WTC11 (cell line): ENCODE measurements around the gene PDZRN4. TPM values are rescaled to one million over a fixed set of nuclear protein-coding genes. Genes with fewer than 3 reads are reported as not detected.

ENCODE experiments used
- ATAC-seq: fragments of 200-7000 bp; cut with Tn5 transposase; 2 replicates; pipeline ENCODE4 v1.10.0; 2021; ENCODE audit warnings: mild to moderate bottlenecking, moderate library complexity
- CTCF ChIA-PET: fragments of 300-600 bp; sonication (Branson Sonifier 250); formaldehyde crosslinking; loops from one replicate; lab custom pipeline; 2021; ENCODE audit warnings: antibody characterized with exemption; lab: Charles Lee
- POLR2A ChIA-PET: fragments of 350-600 bp; sonication (Branson Sonifier 250); formaldehyde crosslinking; loops from one replicate; lab custom pipeline; 2021; ENCODE audit warnings: antibody characterized with exemption; lab: Charles Lee
- DNase-seq: peaks from one replicate; pipeline ENCODE4 v3.0.0; 2021; ENCODE audit warnings: low spot score
- H3K27ac Mint-ChIP-seq: 2 replicates; pipeline ENCODE4 v1.8.0; 2021; ENCODE audit warnings: mixed read lengths
- H3K27me3 Mint-ChIP-seq: 2 replicates; pipeline ENCODE4 v1.8.0; 2021; ENCODE audit warnings: low read depth, mild to moderate bottlenecking, moderate library complexity, mixed read lengths
- H3K36me3 Mint-ChIP-seq: 2 replicates; pipeline ENCODE4 v1.8.0; 2021; ENCODE audit warnings: mixed read lengths
- H3K4me1 Mint-ChIP-seq: 2 replicates; pipeline ENCODE4 v1.8.0; 2022; ENCODE audit warnings: mixed read lengths
- H3K4me3 Mint-ChIP-seq: 2 replicates; pipeline ENCODE4 v1.8.0; 2021; ENCODE audit warnings: mild to moderate bottlenecking, moderate library complexity, mixed read lengths
- H3K9me3 Mint-ChIP-seq: 2 replicates; pipeline ENCODE4 v1.8.0; 2021; ENCODE audit warnings: mixed read lengths
- ATF1 ChIP-seq: sonication (generic); formaldehyde crosslinking; IDR thresholded peaks from 2 replicates; pipeline ENCODE4 v1.8.1; 2023; ENCODE audit warnings: mild to moderate bottlenecking, moderate library complexity, missing genetic modification reagents
- ELF4 ChIP-seq: sonication (generic); formaldehyde crosslinking; IDR thresholded peaks from 2 replicates; pipeline ENCODE4 v1.8.1; 2022; ENCODE audit warnings: low read depth, mild to moderate bottlenecking, moderate library complexity, missing genetic modification reagents
- FOXK1 ChIP-seq: sonication (generic); formaldehyde crosslinking; IDR thresholded peaks from 2 replicates; pipeline ENCODE4 v1.8.0; 2022; ENCODE audit warnings: mild to moderate bottlenecking, moderate library complexity, missing genetic modification reagents
- GRHL2 ChIP-seq: fragments of 250-450 bp; sonication (Bioruptor Pico); IDR thresholded peaks from 2 replicates; pipeline ENCODE4 v1.8.0; 2022; ENCODE audit warnings: mild to moderate bottlenecking, moderate library complexity; ENCODE audit not compliant: insufficient replicate concordance, severe bottlenecking
- IRF2 ChIP-seq: sonication (generic); formaldehyde crosslinking; IDR thresholded peaks from 2 replicates; pipeline ENCODE4 v1.8.0; 2022; ENCODE audit warnings: low read depth, missing genetic modification reagents, borderline replicate concordance
- NR3C1 ChIP-seq: sonication (generic); formaldehyde crosslinking; conservative IDR thresholded peaks from 2 replicates; pipeline ENCODE4 v1.8.1; 2023; ENCODE audit warnings: low read depth, mild to moderate bottlenecking, missing genetic modification reagents
- PRRX2 ChIP-seq: fragments of 250-450 bp; sonication (Bioruptor Pico); IDR thresholded peaks from 2 replicates; pipeline ENCODE4 v1.8.0; 2021; ENCODE audit warnings: mild to moderate bottlenecking
- RELA ChIP-seq: sonication (generic); formaldehyde crosslinking; IDR thresholded peaks from 2 replicates; pipeline ENCODE4 v1.8.1; 2022; ENCODE audit warnings: missing genetic modification reagents, mild to moderate bottlenecking, borderline replicate concordance
- SMAD4 ChIP-seq: sonication (generic); formaldehyde crosslinking; IDR thresholded peaks from 2 replicates; pipeline ENCODE4 v1.8.0; 2022; ENCODE audit warnings: mild to moderate bottlenecking, missing genetic modification reagents
- SOX15 ChIP-seq: fragments of 250-450 bp; sonication (Bioruptor Pico); IDR thresholded peaks from 2 replicates; pipeline ENCODE4 v1.9.0; 2021; ENCODE audit warnings: mild to moderate bottlenecking
- ZNF263 ChIP-seq: sonication (generic); formaldehyde crosslinking; IDR thresholded peaks from 2 replicates; pipeline ENCODE4 v1.8.1; 2022; ENCODE audit warnings: low read depth, mild to moderate bottlenecking, moderate library complexity, missing genetic modification reagents
- ZNF317 ChIP-seq: sonication (generic); formaldehyde crosslinking; IDR thresholded peaks from 2 replicates; pipeline ENCODE4 v1.8.1; 2023; ENCODE audit warnings: low read depth, mild to moderate bottlenecking, moderate library complexity, missing genetic modification reagents, borderline replicate concordance
- ZNF396 ChIP-seq: fragments of 250-450 bp; sonication (Bioruptor Pico); IDR thresholded peaks from 2 replicates; pipeline ENCODE4 v1.8.0; 2021; ENCODE audit warnings: mild to moderate bottlenecking, moderate library complexity, borderline replicate concordance
- ZNF423 ChIP-seq: fragments of 250-450 bp; sonication (Bioruptor Pico); IDR thresholded peaks from 2 replicates; pipeline ENCODE4 v2.1.2; 2022; ENCODE audit warnings: mild to moderate bottlenecking, moderate library complexity
- total RNA-seq: library from RNA; stranded (reverse); gene quantifications from 3 replicates; pipeline ENCODE4 v1.2.3, GENCODE V29; 2021
- TF ChIP-seq, protein P1 (sequence below): sonication (generic); formaldehyde crosslinking; IDR thresholded peaks from 2 replicates; pipeline ENCODE4 v1.8.0; 2023; ENCODE audit warnings: missing genetic modification reagents, mild to moderate bottlenecking, borderline replicate concordance
- TF ChIP-seq, protein P2 (sequence below): fragments of 250-450 bp; sonication (Bioruptor Pico); IDR thresholded peaks from 2 replicates; pipeline ENCODE4 v1.9.0; 2021; ENCODE audit warnings: mild to moderate bottlenecking
- TF ChIP-seq, protein P3 (sequence below): sonication (generic); formaldehyde crosslinking; conservative IDR thresholded peaks from 2 replicates; pipeline ENCODE4 v1.8.1; 2022; ENCODE audit warnings: mild to moderate bottlenecking, missing genetic modification reagents
- TF ChIP-seq, protein P4 (sequence below): fragments of 250-450 bp; sonication (Bioruptor Pico); IDR thresholded peaks from 2 replicates; pipeline ENCODE4 v2.1.2; 2022; ENCODE audit warnings: mild to moderate bottlenecking, moderate library complexity
- TF ChIP-seq, protein P5 (sequence below): fragments of 250-450 bp; sonication (Bioruptor Pico); IDR thresholded peaks from 2 replicates; pipeline ENCODE4 v1.8.0; 2021; ENCODE audit warnings: mild to moderate bottlenecking
- TF ChIP-seq, protein P6 (sequence below): sonication (generic); formaldehyde crosslinking; IDR thresholded peaks from 2 replicates; pipeline ENCODE4 v1.8.0; 2022; ENCODE audit warnings: missing genetic modification reagents
- TF ChIP-seq, protein P7 (sequence below): sonication (generic); formaldehyde crosslinking; IDR thresholded peaks from 2 replicates; pipeline ENCODE4 v1.8.0; 2022; ENCODE audit warnings: mild to moderate bottlenecking, missing genetic modification reagents

Gene PDZRN4
- total RNA-seq, 1 experiment from 2014 or later, result 0.09 TPM

DNA sequence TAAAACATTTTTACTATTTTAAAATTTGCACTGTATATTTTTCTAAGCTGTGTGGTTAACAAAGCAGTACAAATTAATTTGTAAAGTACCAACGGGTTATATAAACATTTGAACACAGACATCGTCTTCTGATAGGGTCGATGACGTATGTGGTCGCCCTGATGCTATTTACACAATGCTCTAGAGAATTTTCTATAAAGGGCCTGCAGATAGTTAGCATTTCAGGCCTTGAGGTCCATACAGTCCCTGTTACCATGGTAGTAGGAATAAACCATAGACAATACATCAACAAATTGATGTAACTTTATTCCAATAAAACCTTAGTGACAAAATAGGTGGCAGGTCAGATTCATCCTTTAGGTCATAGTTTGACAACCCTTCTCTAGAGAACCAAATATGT lies 25.7 kb upstream of the PDZRN4 start (continued):
- TF ChIP-seq, protein P1, sequence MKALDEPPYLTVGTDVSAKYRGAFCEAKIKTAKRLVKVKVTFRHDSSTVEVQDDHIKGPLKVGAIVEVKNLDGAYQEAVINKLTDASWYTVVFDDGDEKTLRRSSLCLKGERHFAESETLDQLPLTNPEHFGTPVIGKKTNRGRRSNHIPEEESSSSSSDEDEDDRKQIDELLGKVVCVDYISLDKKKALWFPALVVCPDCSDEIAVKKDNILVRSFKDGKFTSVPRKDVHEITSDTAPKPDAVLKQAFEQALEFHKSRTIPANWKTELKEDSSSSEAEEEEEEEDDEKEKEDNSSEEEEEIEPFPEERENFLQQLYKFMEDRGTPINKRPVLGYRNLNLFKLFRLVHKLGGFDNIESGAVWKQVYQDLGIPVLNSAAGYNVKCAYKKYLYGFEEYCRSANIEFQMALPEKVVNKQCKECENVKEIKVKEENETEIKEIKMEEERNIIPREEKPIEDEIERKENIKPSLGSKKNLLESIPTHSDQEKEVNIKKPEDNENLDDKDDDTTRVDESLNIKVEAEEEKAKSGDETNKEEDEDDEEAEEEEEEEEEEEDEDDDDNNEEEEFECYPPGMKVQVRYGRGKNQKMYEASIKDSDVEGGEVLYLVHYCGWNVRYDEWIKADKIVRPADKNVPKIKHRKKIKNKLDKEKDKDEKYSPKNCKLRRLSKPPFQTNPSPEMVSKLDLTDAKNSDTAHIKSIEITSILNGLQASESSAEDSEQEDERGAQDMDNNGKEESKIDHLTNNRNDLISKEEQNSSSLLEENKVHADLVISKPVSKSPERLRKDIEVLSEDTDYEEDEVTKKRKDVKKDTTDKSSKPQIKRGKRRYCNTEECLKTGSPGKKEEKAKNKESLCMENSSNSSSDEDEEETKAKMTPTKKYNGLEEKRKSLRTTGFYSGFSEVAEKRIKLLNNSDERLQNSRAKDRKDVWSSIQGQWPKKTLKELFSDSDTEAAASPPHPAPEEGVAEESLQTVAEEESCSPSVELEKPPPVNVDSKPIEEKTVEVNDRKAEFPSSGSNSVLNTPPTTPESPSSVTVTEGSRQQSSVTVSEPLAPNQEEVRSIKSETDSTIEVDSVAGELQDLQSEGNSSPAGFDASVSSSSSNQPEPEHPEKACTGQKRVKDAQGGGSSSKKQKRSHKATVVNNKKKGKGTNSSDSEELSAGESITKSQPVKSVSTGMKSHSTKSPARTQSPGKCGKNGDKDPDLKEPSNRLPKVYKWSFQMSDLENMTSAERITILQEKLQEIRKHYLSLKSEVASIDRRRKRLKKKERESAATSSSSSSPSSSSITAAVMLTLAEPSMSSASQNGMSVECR, result no peak
- TF ChIP-seq ZNF423 (CRISPR knock-in tag) (no peak), ZNF317 (no peak), RELA (CRISPR knock-in tag) (no peak), FOXK1 (CRISPR knock-in tag) (no peak), IRF2 (CRISPR knock-in tag) (no peak), SOX15 (CRISPR knock-in tag) (no peak)
- TF ChIP-seq, protein P2, sequence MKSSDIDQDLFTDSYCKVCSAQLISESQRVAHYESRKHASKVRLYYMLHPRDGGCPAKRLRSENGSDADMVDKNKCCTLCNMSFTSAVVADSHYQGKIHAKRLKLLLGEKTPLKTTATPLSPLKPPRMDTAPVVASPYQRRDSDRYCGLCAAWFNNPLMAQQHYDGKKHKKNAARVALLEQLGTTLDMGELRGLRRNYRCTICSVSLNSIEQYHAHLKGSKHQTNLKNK (CRISPR knock-in tag), result no peak

DNA sequence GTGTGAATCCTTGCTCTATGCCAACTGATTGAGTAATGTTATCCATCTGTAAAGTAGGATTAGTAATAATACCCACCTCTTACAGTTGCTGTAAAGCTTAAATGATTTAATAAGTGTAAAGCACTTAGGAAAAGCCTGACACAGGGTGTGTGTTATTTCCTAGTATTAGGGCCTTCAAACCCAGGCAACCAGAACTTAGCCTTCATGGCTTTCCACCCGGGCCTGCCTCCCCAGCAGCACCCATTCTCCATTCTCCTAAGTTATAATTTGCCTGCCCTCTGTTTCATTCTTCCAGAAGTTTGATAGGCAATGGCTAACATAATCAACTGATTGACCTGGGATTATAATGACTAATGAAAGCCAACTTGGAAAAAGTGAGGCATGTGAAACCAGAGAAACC lies 20.4 kb upstream of the PDZRN4 start:
- CTCF ChIA-PET, result interaction anchor here (0.5 to 1.2 kb wide), 2 partner anchors 23 to 218 kb away, joined by 3 to 4 read pairs; no protein-coding TSS in a partner anchor
- ATAC-seq, result no peak
- H3K27me3 Mint-ChIP-seq, result no peaks in the 10 kb centered on the region
- TF ChIP-seq, protein P3, sequence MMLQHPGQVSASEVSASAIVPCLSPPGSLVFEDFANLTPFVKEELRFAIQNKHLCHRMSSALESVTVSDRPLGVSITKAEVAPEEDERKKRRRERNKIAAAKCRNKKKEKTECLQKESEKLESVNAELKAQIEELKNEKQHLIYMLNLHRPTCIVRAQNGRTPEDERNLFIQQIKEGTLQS (CRISPR knock-in tag), result no peak
- TF ChIP-seq, protein P4, sequence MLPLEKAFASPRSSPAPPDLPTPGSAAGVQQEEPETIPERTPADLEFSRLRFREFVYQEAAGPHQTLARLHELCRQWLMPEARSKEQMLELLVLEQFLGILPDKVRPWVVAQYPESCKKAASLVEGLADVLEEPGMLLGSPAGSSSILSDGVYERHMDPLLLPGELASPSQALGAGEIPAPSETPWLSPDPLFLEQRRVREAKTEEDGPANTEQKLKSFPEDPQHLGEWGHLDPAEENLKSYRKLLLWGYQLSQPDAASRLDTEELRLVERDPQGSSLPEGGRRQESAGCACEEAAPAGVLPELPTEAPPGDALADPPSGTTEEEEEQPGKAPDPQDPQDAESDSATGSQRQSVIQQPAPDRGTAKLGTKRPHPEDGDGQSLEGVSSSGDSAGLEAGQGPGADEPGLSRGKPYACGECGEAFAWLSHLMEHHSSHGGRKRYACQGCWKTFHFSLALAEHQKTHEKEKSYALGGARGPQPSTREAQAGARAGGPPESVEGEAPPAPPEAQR (CRISPR knock-in tag), result no peak
- TF ChIP-seq ZNF423 (CRISPR knock-in tag) (no peak), GRHL2 (CRISPR knock-in tag) (no peak), PRRX2 (CRISPR knock-in tag) (no peak), ELF4 (CRISPR knock-in tag) (no peak), ZNF263 (CRISPR knock-in tag) (no peak), SOX15 (CRISPR knock-in tag) (no peak), ATF1 (CRISPR knock-in tag) (no peak), ZNF396 (CRISPR knock-in tag) (no peak), FOXK1 (CRISPR knock-in tag) (no peak), NR3C1 (CRISPR knock-in tag) (no peak), SMAD4 (no peak)
- TF ChIP-seq, protein P5, sequence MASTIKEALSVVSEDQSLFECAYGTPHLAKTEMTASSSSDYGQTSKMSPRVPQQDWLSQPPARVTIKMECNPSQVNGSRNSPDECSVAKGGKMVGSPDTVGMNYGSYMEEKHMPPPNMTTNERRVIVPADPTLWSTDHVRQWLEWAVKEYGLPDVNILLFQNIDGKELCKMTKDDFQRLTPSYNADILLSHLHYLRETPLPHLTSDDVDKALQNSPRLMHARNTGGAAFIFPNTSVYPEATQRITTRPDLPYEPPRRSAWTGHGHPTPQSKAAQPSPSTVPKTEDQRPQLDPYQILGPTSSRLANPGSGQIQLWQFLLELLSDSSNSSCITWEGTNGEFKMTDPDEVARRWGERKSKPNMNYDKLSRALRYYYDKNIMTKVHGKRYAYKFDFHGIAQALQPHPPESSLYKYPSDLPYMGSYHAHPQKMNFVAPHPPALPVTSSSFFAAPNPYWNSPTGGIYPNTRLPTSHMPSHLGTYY, result no peak
- TF ChIP-seq, protein P6, sequence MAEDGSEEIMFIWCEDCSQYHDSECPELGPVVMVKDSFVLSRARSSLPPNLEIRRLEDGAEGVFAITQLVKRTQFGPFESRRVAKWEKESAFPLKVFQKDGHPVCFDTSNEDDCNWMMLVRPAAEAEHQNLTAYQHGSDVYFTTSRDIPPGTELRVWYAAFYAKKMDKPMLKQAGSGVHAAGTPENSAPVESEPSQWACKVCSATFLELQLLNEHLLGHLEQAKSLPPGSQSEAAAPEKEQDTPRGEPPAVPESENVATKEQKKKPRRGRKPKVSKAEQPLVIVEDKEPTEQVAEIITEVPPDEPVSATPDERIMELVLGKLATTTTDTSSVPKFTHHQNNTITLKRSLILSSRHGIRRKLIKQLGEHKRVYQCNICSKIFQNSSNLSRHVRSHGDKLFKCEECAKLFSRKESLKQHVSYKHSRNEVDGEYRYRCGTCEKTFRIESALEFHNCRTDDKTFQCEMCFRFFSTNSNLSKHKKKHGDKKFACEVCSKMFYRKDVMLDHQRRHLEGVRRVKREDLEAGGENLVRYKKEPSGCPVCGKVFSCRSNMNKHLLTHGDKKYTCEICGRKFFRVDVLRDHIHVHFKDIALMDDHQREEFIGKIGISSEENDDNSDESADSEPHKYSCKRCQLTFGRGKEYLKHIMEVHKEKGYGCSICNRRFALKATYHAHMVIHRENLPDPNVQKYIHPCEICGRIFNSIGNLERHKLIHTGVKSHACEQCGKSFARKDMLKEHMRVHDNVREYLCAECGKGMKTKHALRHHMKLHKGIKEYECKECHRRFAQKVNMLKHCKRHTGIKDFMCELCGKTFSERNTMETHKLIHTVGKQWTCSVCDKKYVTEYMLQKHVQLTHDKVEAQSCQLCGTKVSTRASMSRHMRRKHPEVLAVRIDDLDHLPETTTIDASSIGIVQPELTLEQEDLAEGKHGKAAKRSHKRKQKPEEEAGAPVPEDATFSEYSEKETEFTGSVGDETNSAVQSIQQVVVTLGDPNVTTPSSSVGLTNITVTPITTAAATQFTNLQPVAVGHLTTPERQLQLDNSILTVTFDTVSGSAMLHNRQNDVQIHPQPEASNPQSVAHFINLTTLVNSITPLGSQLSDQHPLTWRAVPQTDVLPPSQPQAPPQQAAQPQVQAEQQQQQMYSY (CRISPR knock-in tag), result no peak
- TF ChIP-seq, protein P7, sequence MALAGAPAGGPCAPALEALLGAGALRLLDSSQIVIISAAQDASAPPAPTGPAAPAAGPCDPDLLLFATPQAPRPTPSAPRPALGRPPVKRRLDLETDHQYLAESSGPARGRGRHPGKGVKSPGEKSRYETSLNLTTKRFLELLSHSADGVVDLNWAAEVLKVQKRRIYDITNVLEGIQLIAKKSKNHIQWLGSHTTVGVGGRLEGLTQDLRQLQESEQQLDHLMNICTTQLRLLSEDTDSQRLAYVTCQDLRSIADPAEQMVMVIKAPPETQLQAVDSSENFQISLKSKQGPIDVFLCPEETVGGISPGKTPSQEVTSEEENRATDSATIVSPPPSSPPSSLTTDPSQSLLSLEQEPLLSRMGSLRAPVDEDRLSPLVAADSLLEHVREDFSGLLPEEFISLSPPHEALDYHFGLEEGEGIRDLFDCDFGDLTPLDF (CRISPR knock-in tag), result no peak
- TF ChIP-seq, all 79 proteins: peak for 0
- no peaks in the 10 kb centered on the region for H3K4me1 Mint-ChIP-seq
- no peaks in the 10 kb centered on the region for H3K36me3 Mint-ChIP-seq
- H3K4me3 Mint-ChIP-seq, result no peak overlapping the region
- POLR2A ChIA-PET, result no interaction called here
- no peak for DNase-seq
- no peak overlapping the region for H3K27ac Mint-ChIP-seq
- H3K9me3 Mint-ChIP-seq, result peaks cover 10% of the 10 kb centered on the region
